ENCODE measurements around the gene SLC9C1. TPM values are rescaled to one million over a fixed set of nuclear protein-coding genes. Genes with fewer than 3 reads are reported as not detected.

SLC9C1 gene
- total RNA-seq, 1 experiment from 2014 or later: not detected

DNA sequence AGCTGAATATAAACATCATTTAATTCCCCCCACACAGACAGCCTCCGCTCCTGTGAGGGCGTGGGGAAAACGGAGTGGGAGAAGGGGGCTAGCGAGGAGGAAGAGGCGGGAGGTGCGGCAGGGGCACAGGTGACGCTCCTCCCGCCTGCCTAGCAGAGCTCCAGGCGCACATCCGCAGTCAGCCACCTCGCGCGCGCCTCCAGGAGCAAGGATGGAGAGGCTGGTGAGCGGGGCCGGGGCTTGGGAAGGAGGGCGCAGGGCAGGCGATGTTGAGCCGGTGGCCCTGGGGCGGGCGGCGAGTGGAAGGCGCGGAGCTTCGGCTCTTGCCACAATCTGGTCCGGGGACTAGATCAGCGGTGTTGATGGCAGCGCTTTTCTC, 39.0 kb upstream of the SLC9C1 start, which contains the start of gene CD200:
Gene CD200 (plus strand): TSS at position 155 of the 379 bp plus-strand sequence. CDS start 57 bp downstream, at position 212.
- CTCF ChIA-PET: no interaction called here
- no peak within 1 kb of the TSS for H3K27ac ChIP-seq (ENCODE audit: low read depth, low read length, poor library complexity, severe bottlenecking)
- H3K4me3 ChIP-seq (ENCODE audit: low read depth, low read length, poor library complexity, severe bottlenecking): peak within 1 kb of the TSS; percentile 34
- no peaks in the 10 kb centered on the region for H3K36me3 ChIP-seq (ENCODE audit: insufficient read depth, low read length, poor library complexity, severe bottlenecking)
- peak; percentile 18 for DNase-seq (ENCODE audit: low spot score)
- H3K27me3 ChIP-seq (replicated peaks; ENCODE audit: insufficient read depth, low read depth, low read length, poor library complexity): peaks cover 65% of the 10 kb centered on the region
- TF ChIP-seq CTCF (conservative IDR thresholded peaks at IDR 0.05; ENCODE audit: low read depth, low read length): no peak
- intact Hi-C loops (cut with micrococcal nuclease; ENCODE audit: unreplicated experiment): no loop called here
- POLR2A ChIA-PET (ENCODE audit: low non-redundant PET): no interaction called here
- no TSS peak for BruUV-seq (replicated peaks)
- no peaks in the 10 kb centered on the region for H3K4me1 ChIP-seq (ENCODE audit: insufficient read depth, low read length, poor library complexity, severe bottlenecking)
- H3K9me3 ChIP-seq (ENCODE audit: low read depth, low read length, poor library complexity, severe bottlenecking): no peaks in the 10 kb centered on the region

- intact Hi-C loops (cut with micrococcal nuclease; ENCODE audit: unreplicated experiment): no loop called here
- H3K36me3 ChIP-seq (ENCODE audit: insufficient read depth, low read length, poor library complexity, severe bottlenecking): no peaks in the 10 kb centered on the region
- BruUV-seq (replicated peaks): no TSS peak
These were observed 37.8 kb upstream of the SLC9C1 start for GRCh38 chr3:112331851-112332250.

DNA sequence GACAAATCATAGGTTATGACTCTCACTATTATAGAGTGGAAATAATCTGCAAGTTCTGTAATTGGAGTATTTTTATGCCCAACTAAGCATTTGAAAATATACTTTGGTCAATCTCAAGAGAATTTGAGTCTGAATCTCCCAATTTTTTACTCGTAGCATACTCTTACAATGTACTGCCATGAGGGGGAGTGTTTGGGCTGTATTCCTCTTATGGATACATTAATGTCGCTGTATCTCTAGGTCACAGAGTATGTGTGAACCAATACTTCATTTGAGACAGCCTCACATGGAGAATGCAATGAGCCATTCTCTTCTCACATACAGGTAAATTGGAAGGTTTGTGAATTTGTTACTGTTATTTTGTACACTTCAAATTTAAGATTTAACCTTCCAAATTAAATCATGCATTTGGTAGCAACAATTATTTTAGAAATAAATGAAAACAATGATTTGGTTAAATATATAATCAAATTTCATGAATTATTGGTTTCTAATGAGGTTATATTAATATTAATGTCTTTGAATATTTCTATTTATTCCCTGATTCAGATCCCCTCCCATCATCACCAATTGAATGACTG, 33.4 kb upstream of the SLC9C1 start:
- POLR2A ChIA-PET (ENCODE audit: low non-redundant PET): no interaction called here
- Histone ChIP-seq H3K36me3 (ENCODE audit: insufficient read depth, low read length, poor library complexity, severe bottlenecking) (no peaks in the 10 kb centered on the region), H3K9me3 (ENCODE audit: low read depth, low read length, poor library complexity, severe bottlenecking) (no peaks in the 10 kb centered on the region), H3K4me1 (ENCODE audit: insufficient read depth, low read length, poor library complexity, severe bottlenecking) (no peaks in the 10 kb centered on the region), H3K4me3 (ENCODE audit: low read depth, low read length, poor library complexity, severe bottlenecking) (no peak overlapping the region), H3K27ac (ENCODE audit: low read depth, low read length, poor library complexity, severe bottlenecking) (no peak overlapping the region), H3K27me3 (replicated peaks; ENCODE audit: insufficient read depth, low read depth, low read length, poor library complexity) (peaks cover 14% of the 10 kb centered on the region)
- CTCF ChIA-PET: no interaction called here
- no peak for TF ChIP-seq EZH2 (IDR thresholded peaks at IDR 0.05; ENCODE audit: borderline replicate concordance, low read depth, low read length, poor library complexity, severe bottlenecking)
- peak; percentile 68 for TF ChIP-seq CTCF (conservative IDR thresholded peaks at IDR 0.05; ENCODE audit: low read depth, low read length)
- intact Hi-C loops (cut with micrococcal nuclease; ENCODE audit: unreplicated experiment): loop anchor here (2.0 kb wide), 1 partner anchor 191 kb away; no protein-coding TSS in a partner anchor
- peak; percentile 68 for DNase-seq (ENCODE audit: low spot score)
- BruUV-seq (replicated peaks): no TSS peak

More at GRCh38 chr3:112331851-112332250, 37.8 kb upstream of the SLC9C1 start:
- Histone ChIP-seq H3K9me3 (ENCODE audit: low read depth, low read length, poor library complexity, severe bottlenecking) (no peaks in the 10 kb centered on the region), H3K27me3 (replicated peaks; ENCODE audit: insufficient read depth, low read depth, low read length, poor library complexity) (peaks cover 57% of the 10 kb centered on the region), H3K4me3 (ENCODE audit: low read depth, low read length, poor library complexity, severe bottlenecking) (no peak overlapping the region), H3K4me1 (ENCODE audit: insufficient read depth, low read length, poor library complexity, severe bottlenecking) (no peaks in the 10 kb centered on the region), H3K27ac (ENCODE audit: low read depth, low read length, poor library complexity, severe bottlenecking) (no peak overlapping the region)
- no peak for TF ChIP-seq CTCF (conservative IDR thresholded peaks at IDR 0.05; ENCODE audit: low read depth, low read length)
- TF ChIP-seq EZH2 (IDR thresholded peaks at IDR 0.05; ENCODE audit: borderline replicate concordance, low read depth, low read length, poor library complexity, severe bottlenecking): no peak
- ChIA-PET CTCF (interaction anchor here (0.6 kb wide), 1 partner anchor 10 kb away, joined by 3 read pairs; no protein-coding TSS in a partner anchor), POLR2A (ENCODE audit: low non-redundant PET) (no interaction called here)
- no peak for DNase-seq (ENCODE audit: low spot score)

Data from A673 (cell line).